ENCODE measurements around the gene SLFN13. TPM values are rescaled to one million over a fixed set of nuclear protein-coding genes. Genes with fewer than 3 reads are reported as not detected.
"Not testable (repeated sequence)": the region's sequence is repeated elsewhere in the genome, so short reads cannot be mapped to it uniquely, and the experiment has no call there.

SLFN13 gene
- polyA plus RNA-seq, 1 donor from 2014 or later = 7.1 TPM

DNA sequence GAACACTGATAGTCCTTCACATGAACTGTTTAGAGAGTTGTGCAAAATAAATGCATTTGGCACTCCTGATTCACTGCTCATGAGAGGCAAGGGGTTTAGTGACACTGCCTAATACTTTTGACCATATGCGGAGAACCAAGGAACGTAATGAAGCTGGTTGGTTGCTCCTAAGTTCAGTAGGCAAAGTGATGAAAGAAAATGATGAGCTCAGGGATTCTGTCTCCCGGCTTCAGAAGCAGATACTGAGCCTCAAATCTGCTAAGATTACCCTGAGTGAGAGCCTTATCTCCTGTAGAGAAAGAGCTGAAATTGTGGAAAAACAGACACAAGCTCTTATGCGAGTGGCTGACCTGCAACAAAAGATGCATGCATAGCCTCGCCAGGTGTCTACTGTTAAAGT is 5.5 kb upstream of the SLFN13 start:
- not testable (repeated sequence) for H3K27ac Mint-ChIP-seq, H3K4me1 Mint-ChIP-seq, H3K36me3 Mint-ChIP-seq, H3K27me3 Mint-ChIP-seq, H3K9me3 Mint-ChIP-seq
- peak overlapping the region in 1 of 4 donors; percentile 10 for H3K4me3 Mint-ChIP-seq

- Mint-ChIP-seq H3K27me3 (no peaks in the 10 kb centered on the region), H3K36me3 (no peaks in the 10 kb centered on the region), H3K4me1 (peaks cover 5 to 8% (median 6%) of the 10 kb centered on the region in 3 donors), H3K27ac (peak overlapping the region in 2 of 3 donors; percentile 6 to 54), H3K9me3 (peaks cover 0 to 3% (median 0%) of the 10 kb centered on the region in 3 donors), H3K4me3 (peak overlapping the region in 1 of 4 donors; percentile 36)
Observed at GRCh38 chr17:35453171-35453570, 4.6 kb upstream of the SLFN13 start.

DNA sequence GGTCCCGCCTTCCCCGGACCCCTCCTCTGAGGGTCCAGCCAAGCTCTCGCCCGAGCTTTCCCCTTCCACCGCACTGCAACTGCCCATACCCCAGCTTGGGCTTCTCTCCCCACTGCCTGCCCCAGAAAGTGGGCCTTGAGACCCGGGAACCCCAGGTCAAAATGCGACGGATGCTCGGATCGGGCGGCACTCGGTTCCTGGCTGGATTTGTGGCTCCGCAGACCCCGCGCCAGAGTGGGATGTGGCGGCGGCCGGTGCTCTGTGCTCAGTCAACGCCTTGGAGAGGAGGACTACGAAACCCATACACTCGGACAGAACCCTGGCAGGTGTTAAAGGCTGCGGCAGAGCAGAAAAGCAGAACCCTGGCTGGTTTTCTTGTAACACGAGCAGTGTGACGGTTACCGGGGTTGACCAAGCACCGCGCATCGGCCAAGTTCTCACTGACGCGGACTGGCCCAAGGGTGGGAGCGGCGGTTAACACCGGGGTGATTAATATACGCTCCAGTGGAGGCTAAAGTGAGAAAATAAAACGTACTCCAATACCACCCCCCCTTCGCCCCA is 885 bp upstream of the SLFN13 start:
- Mint-ChIP-seq H3K4me3 (peak overlapping the region; percentile 90 to 100 (median 96)), H3K36me3 (peaks cover 2% of the 10 kb centered on the region), H3K27ac (peak overlapping the region; percentile 95 to 98 (median 97)), H3K9me3 (no peaks in the 10 kb centered on the region), H3K27me3 (no peaks in the 10 kb centered on the region), H3K4me1 (peaks cover 5 to 14% (median 8%) of the 10 kb centered on the region in 3 donors)

GRCh38 chr17:35448899-35449227 is 297 bp upstream of the SLFN13 start:
- Mint-ChIP-seq H3K36me3 (peaks cover 2% of the 10 kb centered on the region), H3K4me1 (peaks cover 5 to 14% (median 8%) of the 10 kb centered on the region in 3 donors), H3K9me3 (no peaks in the 10 kb centered on the region), H3K4me3 (peak overlapping the region; percentile 90 to 100 (median 96)), H3K27me3 (no peaks in the 10 kb centered on the region), H3K27ac (peak overlapping the region; percentile 95 to 98 (median 97))

GRCh38 chr17:35447499-35447898 is 1.1 kb downstream of the SLFN13 start:
- H3K36me3 Mint-ChIP-seq = peaks cover 2% of the 10 kb centered on the region
- H3K27ac Mint-ChIP-seq = peak overlapping the region; percentile 86 to 98 (median 97)
- H3K27me3 Mint-ChIP-seq = no peaks in the 10 kb centered on the region
- no peaks in the 10 kb centered on the region for H3K9me3 Mint-ChIP-seq
- peak overlapping the region; percentile 90 to 100 (median 96) for H3K4me3 Mint-ChIP-seq
- peaks cover 5 to 14% (median 8%) of the 10 kb centered on the region in 3 donors for H3K4me1 Mint-ChIP-seq

GRCh38 chr17:35438433-35438832 is 10.1 kb downstream of the SLFN13 start:
- H3K4me1 Mint-ChIP-seq = peaks cover 0 to 7% (median 5%) of the 10 kb centered on the region in 3 donors
- H3K36me3 Mint-ChIP-seq = no peaks in the 10 kb centered on the region
- no peak overlapping the region for H3K4me3 Mint-ChIP-seq
- H3K27me3 Mint-ChIP-seq = no peaks in the 10 kb centered on the region
- no peaks in the 10 kb centered on the region for H3K9me3 Mint-ChIP-seq
- no peak overlapping the region for H3K27ac Mint-ChIP-seq

- Mint-ChIP-seq H3K9me3 (no peaks in the 10 kb centered on the region), H3K36me3 (no peaks in the 10 kb centered on the region), H3K4me3 (peak overlapping the region; percentile 92 to 99 (median 96)), H3K4me1 (peaks cover 8 to 24% (median 16%) of the 10 kb centered on the region in 3 donors), H3K27me3 (no peaks in the 10 kb centered on the region), H3K27ac (peak overlapping the region in 2 of 3 donors; percentile 74 to 93)
Observed at GRCh38 chr17:35433075-35433894, 15.3 kb downstream of the SLFN13 start.

DNA sequence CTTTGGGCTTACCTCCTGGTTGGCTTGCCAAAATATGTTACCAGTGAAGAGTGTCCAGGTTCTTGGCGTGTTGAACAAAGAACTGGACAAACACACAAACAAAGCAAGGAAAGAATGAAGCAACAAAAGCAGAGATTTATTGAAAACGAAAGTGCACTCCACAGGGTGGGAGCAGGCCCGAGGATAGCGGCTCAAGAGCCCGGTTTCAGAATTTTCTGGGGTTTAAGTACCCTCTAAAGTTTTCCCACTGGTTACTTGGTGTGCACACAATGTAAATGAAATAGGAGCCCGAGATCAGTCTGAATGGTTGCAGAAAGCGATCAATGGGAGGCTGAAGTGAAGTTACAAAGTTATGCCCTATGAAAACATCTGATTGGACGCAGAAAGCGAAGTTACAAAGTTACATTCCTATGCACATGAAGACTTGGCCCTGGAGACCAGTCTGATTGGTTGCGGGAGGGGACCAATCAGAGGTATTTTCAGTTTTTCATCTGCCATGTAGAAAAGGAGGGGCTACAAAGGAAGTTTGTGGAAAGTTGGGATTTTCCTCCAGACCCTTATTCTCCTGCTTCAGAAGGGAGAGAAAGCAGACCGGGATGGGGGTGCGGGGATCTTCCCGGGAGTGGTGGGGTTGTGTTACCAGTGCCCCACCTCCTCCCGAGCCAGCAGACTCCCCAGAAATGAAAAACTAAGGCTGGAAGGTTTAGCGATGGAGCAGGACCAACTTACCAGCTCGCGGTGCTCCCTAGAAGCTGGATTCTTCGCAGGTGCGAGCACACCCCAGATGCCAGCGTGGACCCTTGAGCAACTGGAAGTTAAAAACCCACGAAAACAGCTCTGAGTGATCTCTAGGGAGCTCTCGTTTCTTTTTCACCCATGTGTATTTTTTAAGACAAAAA is 16.1 kb downstream of the SLFN13 start, which contains the start of gene SLFN12:
SLFN12 (minus strand) TSS at position 325 of the 899 bp plus-strand sequence. CDS start 9,472 bp downstream, outside the sequence.
- H3K4me1 Mint-ChIP-seq = peaks cover 10 to 26% (median 18%) of the 10 kb centered on the region in 3 donors
- H3K27ac Mint-ChIP-seq = peak within 1 kb of the TSS; percentile 74 to 94 (median 93)
- H3K27me3 Mint-ChIP-seq = no peaks in the 10 kb centered on the region
- peak within 1 kb of the TSS; percentile 92 to 99 (median 96) for H3K4me3 Mint-ChIP-seq
- no peaks in the 10 kb centered on the region for H3K36me3 Mint-ChIP-seq
- no peaks in the 10 kb centered on the region for H3K9me3 Mint-ChIP-seq

DNA sequence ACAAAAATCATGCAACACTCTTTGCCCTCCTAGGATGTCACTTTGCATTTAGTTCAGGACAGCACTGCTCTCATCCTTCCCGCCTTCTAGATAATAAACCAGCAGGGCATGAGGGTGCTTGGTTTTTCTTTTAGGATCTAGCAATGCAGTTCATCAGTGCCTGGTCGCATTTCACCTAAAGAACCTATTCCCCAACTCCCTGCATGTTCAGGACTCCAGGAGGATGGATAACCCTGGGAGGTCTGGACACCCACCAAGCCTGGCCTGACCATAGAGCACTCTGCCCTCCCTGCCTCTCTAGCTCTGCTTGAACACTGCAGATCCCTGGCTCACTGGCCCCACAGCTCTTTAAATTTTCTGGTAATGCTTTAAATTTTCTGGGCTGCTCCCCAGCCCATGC is 18.9 kb downstream of the SLFN13 start:
- Mint-ChIP-seq H3K4me3 (peak overlapping the region in 2 of 4 donors; percentile 51 to 59), H3K27ac (no peak overlapping the region)

GRCh38 chr17:35428229-35428628 is 20.3 kb downstream of the SLFN13 start:
- H3K27ac Mint-ChIP-seq = no peak overlapping the region
- no peaks in the 10 kb centered on the region for H3K9me3 Mint-ChIP-seq
- H3K4me1 Mint-ChIP-seq = peaks cover 8 to 23% (median 18%) of the 10 kb centered on the region in 3 donors
- no peaks in the 10 kb centered on the region for H3K27me3 Mint-ChIP-seq
- peaks cover 2% of the 10 kb centered on the region for H3K36me3 Mint-ChIP-seq
- H3K4me3 Mint-ChIP-seq = no peak overlapping the region

More for the DNA sequence above, 18.9 kb downstream of the SLFN13 start:
- no peaks in the 10 kb centered on the region for H3K9me3 Mint-ChIP-seq
- peaks cover 10 to 26% (median 18%) of the 10 kb centered on the region in 3 donors for H3K4me1 Mint-ChIP-seq
- peaks cover 2% of the 10 kb centered on the region for H3K36me3 Mint-ChIP-seq
- no peaks in the 10 kb centered on the region for H3K27me3 Mint-ChIP-seq

DNA sequence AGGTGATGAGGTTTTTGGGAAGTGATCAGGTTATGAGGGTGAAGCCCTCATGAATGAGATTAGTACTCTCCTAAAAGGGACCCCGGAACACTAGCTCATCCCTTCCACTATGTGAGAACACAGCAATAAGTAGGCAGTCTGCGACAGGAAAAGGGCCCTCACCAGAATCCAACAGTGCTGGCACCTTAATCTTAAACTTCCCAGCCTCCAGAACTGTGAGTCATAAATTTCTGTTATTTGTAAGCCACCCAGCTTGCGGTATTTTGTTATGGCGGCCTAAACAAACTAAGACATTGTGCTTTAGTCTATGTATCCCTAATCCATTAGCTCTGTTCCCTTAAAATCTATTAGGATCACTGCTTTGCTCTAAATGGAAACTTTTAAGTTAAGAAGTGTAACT is 24.8 kb downstream of the SLFN13 start:
- Mint-ChIP-seq H3K4me3 (no peak overlapping the region), H3K27me3 (no peaks in the 10 kb centered on the region), H3K9me3 (no peaks in the 10 kb centered on the region), H3K4me1 (peaks cover 2 to 7% (median 4%) of the 10 kb centered on the region in 3 donors), H3K36me3 (peaks cover 13% of the 10 kb centered on the region), H3K27ac (no peak overlapping the region)

DNA sequence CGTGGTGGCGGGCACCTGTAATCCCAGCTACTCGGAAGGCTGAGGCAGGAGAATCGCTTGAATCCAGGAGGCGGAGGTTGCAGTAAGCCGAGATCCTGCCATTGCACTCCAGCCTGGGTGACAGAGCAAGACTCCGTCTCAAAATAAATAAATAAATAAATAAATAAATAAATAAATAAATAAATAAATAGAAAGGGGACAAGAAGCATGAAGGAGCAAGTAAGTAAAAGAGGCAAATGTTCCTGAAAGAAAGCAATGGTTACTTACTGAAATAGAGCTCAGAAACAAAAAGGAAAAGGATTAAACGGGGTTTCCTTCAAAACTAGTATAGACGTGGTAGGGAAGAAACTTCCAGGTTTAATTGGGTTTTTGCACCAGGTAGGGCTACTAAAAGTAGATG is 27.5 kb downstream of the SLFN13 start:
- H3K36me3 Mint-ChIP-seq = peaks cover 17% of the 10 kb centered on the region
- H3K4me3 Mint-ChIP-seq, H3K27me3 Mint-ChIP-seq, H3K27ac Mint-ChIP-seq, H3K9me3 Mint-ChIP-seq, H3K4me1 Mint-ChIP-seq: not testable (repeated sequence)

DNA sequence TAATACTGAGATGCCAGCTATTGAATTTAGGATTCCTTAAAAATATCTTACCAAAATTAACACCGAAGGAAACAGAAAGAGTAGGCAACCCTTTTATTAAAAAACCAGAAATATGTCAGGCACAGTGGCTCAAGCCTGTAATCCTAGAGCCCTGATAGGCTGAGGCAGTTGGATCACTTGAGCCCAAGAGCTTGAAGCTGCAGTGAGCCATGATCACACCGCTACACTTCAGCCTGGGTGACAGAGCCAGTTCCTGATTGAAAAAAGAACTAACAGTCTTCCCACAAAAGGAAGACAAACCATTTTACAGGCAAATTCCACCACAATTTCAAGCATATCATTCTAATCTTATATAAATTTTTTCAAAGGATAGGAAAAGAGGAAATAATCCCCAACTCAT is 31.9 kb downstream of the SLFN13 start:
- Mint-ChIP-seq H3K4me1 (peaks cover 0 to 2% (median 0%) of the 10 kb centered on the region in 3 donors), H3K9me3 (peaks cover 0 to 9% (median 2%) of the 10 kb centered on the region in 3 donors), H3K27ac (no peak overlapping the region), H3K4me3 (no peak overlapping the region), H3K27me3 (no peaks in the 10 kb centered on the region), H3K36me3 (peaks cover 26% of the 10 kb centered on the region)

DNA sequence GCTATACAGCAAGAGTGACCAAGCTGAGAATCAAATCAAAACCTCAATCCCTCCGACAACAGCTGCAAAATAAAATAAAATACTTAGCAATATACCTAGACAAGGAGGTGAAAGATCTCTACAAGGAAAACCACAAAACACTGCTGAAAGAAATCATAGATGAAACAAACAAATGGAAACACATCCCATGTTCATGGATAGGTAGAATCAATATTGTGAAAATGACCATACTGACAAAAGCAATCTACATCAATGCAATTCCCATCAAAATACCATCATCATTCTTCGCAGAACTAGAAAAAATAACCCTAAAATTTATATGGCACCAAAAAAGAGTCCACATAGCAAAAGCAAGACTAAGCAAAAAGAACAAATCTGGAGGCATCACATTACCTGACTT is 33.9 kb downstream of the SLFN13 start:
- H3K27ac Mint-ChIP-seq, H3K4me1 Mint-ChIP-seq, H3K9me3 Mint-ChIP-seq, H3K4me3 Mint-ChIP-seq, H3K27me3 Mint-ChIP-seq: not testable (repeated sequence)
- H3K36me3 Mint-ChIP-seq = peaks cover 29% of the 10 kb centered on the region

DNA sequence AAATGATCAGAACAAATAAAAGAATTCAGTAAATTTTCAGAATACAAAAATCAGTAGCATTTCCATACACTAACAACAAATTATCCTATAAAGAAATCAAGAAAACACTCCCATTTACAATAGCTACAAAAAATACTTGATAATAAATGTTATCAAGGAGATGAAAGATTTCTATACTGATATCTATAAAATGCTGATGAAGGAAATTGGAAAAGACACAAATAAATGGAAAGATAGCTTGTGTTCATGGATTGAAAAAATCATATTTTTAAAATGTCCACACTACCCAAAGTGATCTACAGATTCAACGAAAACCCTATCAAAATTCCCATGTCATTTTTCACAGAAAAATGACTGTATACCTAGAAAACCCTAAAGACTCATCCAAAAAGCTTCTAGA is 34.3 kb downstream of the SLFN13 start:
- Mint-ChIP-seq H3K4me1 (peaks cover 0 to 2% (median 0%) of the 10 kb centered on the region in 3 donors), H3K36me3 (peaks cover 28% of the 10 kb centered on the region), H3K27ac (no peak overlapping the region), H3K9me3 (peaks cover 1 to 9% (median 2%) of the 10 kb centered on the region in 3 donors), H3K4me3 (no peak overlapping the region), H3K27me3 (no peaks in the 10 kb centered on the region)
